Hematopoietic multipotent progenitor cell treated with erythropoietin and hydrocortisone succinate and interleukin-3 and kit ligand, for 15 days (in vitro differentiated cells): Measurements from ENCODE around the gene C16orf90.
A peak's percentile ranks its signal among the peaks of the same experiment; 100 is the strongest.

Source experiments
- DNase-seq: peaks from one replicate; pipeline ENCODE4 v3.0.0-alpha.2; 2015; ENCODE audit warnings: low spot score

The C16orf90 gene

DNA sequence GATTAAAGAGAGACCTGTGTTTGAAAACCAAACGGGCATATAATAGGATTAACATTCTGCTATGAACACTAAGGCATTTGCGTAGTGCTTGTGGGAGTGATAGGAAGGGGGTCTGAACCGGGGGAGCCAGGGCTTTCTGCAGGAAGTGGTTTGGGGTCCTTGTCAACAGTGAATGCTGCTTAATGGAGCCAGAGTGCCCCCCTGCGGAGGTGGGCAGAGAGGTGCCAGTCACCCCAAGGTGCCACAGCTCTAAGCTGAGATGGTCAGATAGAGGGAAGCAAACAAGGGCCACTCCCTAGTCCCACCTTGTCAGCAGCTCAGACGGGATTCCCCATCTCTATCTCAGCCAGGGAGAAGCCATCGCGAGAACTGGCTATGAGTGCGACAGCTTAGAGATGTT is 34.1 kb downstream of the C16orf90 start:
- DNase-seq = peak; percentile 27

DNA sequence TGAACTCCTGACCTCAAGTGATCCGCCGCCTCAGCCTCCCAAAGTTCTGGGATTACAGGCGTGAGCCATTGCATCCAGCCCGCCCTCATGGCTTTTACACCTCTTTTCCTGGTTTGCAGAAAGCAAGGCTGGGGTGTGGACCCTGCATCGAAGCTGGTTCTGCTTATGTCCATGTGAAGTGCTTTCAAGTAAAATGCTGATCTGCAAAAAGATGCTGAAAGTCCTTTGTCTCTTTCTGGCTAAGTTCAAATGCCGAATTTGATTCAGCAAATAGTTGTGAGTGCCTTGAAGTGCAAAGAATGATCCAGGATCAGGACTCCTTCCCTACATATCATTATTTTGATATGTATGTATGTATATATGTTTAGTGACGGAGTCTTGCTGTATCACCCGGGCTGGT is 34.7 kb downstream of the C16orf90 start:
- no peak for DNase-seq

DNA sequence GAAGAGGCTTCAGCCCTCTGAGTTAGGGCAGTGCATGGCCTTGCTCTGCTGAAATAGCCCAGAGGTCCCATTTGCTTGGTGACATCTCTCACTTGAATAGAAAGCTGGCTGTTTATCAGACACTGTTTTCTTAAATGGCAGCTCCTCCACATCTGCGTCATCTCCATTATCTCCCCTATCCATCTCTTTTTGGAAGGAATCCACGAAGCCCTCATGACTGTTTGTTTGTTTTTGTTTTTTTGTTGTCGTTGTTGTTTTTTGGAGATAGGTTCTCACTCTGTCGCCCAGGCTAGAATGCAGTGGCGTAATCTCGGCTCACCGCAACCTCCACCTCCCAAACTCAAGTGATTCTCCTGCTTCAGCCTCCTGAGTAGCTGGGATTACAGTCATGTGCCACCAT is 35.2 kb downstream of the C16orf90 start:
- DNase-seq = no peak

DNA sequence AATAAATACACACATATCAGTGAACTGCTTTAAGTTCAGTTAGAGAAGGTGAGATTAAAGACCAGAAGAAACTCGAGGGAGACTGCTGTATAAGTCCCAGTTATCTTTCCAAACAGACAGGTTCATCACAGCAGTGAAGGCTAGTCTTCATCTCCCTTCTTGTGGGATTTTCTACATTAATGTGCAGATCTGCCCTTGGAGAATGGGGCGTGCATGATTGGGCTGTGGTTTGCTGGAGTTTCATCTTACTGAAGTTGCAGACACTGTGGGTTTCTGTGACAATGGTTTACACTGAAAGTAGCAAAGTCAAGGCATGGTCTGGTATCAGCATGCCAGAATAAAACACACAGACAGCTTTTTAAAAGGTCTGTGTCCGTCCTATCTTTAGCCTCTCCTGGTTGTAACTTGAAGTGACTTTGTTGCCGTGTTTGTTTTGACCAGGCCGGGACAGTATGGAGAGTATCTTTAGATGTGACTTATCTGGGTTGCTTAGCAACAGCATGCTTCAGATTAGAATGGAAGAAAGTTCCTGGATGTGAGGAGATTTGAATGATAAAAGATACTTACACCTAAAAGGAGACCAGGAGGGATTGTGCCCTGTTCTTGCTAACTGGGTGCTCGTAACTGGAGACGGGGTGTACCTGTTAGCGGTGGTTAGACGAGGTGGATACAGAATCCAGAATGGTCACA is 35.7 kb downstream of the C16orf90 start:
- no peak for DNase-seq

DNA sequence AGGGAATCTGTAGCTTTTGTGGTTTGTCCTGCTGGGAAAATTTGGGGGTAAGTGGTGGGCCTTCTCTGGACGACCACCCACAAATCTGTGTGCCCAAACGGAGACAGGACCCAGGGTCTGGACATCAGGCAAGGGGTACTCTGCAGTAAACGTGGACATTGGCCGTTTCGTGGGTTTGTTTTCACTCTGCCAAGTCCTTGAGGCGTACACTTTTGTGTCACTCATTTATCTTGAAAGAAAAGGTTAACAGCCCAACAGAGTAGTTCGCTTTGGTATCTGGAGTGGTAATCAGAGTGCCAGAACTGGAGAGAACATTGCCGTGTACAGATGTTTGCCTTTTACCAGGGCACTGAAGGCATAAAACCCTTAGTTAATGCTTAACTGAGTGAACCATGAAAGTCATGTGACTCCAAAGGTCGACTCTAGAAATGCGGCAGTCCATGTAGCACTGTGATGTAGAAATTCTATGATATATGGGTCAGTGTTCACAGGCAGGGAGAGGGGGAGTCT is 36.4 kb downstream of the C16orf90 start:
- DNase-seq = peak; percentile 41

DNA sequence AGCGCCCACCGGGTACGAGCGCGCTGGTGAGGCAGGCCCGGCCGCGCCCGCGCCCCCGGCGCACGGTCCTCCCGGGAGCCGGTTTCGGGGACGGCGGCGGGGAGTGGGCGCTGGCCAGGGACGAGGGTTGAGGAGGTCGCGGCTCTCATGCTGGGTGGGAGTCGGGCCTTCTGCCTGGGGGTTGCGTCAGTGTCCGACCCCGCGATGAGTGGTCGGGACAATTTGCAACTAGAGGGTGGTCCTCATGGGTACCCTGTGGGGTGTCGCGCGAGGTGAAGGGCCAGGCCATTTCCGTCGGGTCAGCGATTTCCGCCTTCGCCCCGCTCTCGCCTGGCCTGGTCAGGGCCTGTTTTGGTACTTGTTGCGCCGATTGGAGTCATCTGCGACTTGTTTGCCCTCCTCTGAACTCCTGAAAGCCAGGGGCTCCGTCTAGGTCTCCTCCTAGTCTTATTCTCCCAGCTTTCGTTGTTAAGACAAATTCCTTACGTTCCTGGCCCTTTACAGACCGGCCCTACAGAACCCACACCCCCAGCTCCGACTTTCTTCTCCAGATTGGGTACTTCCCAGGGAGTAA is 36.9 kb downstream of the C16orf90 start:
- peak; percentile 9 for DNase-seq

DNA sequence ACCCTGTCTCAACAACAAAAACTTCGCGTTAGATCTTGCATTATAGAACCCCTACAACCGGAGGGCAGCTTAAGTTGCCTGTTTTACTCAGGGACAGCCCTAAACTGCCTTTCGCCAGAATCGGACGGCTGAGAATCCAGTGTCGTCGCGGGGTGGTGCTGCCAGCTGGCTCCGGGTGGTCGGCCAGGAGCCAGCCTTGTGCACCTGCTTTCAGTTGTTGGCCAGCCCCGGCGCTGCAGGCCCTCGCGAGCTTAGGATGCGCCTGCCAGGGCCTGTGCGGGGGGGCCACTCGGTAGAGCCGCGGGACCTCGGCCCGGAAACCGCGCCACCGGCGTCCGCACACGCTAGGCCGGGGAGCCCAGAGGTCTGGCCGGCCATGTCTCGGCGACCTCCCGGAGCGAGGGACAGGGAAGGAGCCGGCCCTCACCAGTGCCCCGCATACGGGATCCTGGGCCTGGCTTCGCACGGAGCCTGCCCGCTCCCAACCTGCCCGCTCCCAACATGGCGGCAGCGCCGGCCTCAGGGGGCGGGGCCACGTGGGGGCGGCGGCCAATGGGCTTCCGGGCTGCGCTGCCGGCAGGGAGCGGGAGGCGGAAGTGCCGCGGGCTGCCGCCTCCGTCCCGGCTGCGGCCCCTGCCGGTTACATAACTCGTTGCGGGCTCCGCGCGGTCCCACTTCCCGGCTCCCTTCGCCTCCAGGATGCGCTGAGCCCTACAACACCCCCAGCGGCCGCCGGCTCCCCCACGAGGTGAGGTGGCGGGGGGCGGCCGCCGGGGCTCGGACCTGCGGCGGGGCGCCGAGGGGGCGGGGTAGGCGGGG is 37.6 kb downstream of the C16orf90 start:
- peak; percentile 93 for DNase-seq

DNA sequence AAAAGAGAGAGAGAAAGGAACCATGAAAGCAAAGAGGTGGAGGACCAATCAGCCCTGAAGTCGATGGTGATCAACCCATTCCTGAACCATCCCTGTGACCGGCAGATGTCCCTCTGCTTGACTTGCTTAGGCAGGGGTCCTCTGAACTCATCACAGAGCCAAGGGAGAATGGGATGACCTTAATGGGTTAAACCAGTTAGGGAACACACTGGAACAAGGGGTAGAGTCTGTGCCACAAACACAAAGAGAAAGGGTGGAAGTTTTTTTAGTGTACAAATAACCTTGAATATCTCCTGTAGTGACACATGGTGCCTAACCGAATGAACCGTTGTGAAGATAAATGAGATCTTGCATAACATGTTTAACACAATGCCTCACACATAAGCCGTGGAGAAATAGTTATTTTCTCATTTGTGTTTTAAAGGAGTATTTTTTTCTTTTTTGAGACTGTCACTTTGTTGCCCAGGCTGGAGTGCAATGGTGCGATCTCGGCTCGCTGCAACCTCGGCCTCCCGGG is 40.6 kb downstream of the C16orf90 start:
- DNase-seq = no peak

DNA sequence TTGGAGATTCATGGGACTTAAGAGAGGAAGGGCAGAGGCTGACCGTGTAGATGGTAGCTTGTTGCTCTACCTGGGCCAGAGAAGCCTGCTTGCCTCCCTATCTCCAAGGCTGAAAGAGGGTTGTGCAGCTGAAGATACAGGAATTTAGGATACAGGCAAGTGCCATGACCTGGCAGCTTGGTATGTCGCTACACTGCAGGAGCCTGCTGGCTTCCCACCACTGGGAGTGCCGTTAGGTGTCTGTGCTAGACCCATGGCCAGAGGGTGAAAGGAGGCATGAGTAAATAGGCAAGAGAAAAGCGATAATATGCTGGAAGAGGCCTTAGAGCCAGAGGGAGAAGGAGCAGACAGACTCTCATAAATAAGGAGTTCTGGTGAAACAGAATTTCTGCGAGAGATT is 41.2 kb downstream of the C16orf90 start:
- DNase-seq = no peak

DNA sequence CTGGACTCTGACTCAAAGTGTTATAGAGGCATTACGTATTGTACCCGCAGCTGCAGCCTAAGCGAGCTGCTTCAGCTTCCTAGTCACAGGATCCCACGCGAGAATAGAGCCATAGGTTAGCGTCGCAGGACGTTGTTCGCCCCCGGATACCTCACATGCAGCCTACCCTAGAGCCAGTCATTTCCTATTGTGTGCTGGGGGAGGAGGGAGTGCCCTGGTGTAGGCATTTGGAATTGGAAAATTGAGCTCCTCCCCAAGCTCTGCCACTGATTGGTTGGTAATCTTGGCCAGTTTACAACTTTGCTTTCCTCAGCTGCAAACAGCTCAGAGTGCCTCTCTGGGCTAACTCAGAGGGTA is 51.3 kb downstream of the C16orf90 start:
- peak; percentile 18 for DNase-seq
